ENCODE measurements around the gene EBLN2.

Gene EBLN2

DNA sequence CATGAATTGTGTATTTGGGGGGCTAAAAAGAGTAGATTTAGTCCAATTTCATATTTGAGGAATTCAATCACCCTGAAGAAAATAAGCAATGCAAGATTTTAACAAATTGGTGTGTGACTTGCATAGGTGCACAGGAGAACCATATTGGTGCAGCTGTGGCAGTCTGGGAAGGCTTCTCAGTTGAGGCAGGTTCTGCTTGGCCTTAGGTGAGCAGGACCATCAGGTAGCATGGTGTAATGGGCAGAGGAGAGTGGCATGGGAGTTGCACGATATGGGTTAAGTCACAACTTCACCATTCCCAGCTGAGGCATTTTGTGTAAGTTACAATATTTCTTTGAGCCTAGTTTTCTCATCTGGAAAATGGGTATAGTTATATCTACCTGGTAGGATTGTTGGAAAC lies 10.5 kb downstream of the EBLN2 start:
- TF ChIP-seq ZFX (IDR thresholded peaks at IDR 0.05; ENCODE audit: borderline replicate concordance) = no peak
- H3K27ac ChIP-seq = no peak overlapping the region

- no peak for TF ChIP-seq ZFX (IDR thresholded peaks at IDR 0.05; ENCODE audit: borderline replicate concordance)
- TF ChIP-seq CTCF (IDR thresholded peaks at IDR 0.05) = no peak
- H3K27ac ChIP-seq = no peak overlapping the region
Measured at GRCh38 chr3:73072634-73073033, 11.2 kb downstream of the EBLN2 start.

GRCh38 chr3:73073091-73073707 lies 11.7 kb downstream of the EBLN2 start:
- TF ChIP-seq ZFX (IDR thresholded peaks at IDR 0.05; ENCODE audit: borderline replicate concordance) = no peak
- TF ChIP-seq CTCF (IDR thresholded peaks at IDR 0.05) = no peak
- H3K27ac ChIP-seq = no peak overlapping the region

GRCh38 chr3:73074781-73075180 lies 13.3 kb downstream of the EBLN2 start:
- TF ChIP-seq CTCF (IDR thresholded peaks at IDR 0.05) (no peak), ZFX (IDR thresholded peaks at IDR 0.05; ENCODE audit: borderline replicate concordance) (no peak)
- no peak overlapping the region for H3K27ac ChIP-seq

DNA sequence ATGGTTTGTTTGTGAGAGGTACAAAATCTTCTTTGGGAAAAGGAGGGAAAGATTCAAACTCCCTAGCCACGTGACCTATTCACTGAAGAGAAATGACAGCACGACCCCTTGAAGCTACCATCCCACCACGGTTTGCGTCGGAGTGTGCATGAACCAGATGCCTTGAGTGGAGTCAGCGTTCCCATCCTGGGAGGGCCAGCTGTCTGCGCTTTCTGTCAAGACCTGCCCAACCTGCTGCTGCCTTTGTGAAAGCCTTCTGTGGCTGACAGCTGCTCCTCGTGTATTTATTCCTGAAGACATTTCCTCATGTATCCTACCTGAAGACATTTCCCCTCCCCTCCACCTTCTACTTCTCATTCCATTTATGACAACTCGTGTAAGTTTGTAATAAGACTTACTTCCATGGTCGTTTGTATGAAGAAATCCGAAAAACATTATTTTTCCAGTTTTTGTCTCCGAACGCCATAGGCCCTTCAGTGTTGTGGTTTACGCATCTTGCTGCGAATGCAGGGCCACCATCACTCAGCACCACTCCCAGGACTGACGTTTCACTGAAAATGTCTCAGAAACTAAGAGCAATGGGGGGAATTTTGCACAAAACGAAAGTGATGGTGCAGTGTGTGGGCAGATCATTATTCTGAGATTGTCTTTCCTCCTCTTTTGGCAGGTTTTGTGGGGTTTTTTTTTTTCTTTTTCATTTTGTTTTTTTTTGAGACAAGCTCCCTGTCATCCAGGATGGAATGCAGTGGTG lies 18.9 kb downstream of the EBLN2 start:
- no peak overlapping the region for H3K27ac ChIP-seq
- TF ChIP-seq CTCF (IDR thresholded peaks at IDR 0.05) (no peak), ZFX (IDR thresholded peaks at IDR 0.05; ENCODE audit: borderline replicate concordance) (no peak)

GRCh38 chr3:73081140-73081539 lies 19.7 kb downstream of the EBLN2 start:
- H3K27ac ChIP-seq = no peak overlapping the region
- TF ChIP-seq ZFX (IDR thresholded peaks at IDR 0.05; ENCODE audit: borderline replicate concordance) (no peak), CTCF (IDR thresholded peaks at IDR 0.05) (no peak)

DNA sequence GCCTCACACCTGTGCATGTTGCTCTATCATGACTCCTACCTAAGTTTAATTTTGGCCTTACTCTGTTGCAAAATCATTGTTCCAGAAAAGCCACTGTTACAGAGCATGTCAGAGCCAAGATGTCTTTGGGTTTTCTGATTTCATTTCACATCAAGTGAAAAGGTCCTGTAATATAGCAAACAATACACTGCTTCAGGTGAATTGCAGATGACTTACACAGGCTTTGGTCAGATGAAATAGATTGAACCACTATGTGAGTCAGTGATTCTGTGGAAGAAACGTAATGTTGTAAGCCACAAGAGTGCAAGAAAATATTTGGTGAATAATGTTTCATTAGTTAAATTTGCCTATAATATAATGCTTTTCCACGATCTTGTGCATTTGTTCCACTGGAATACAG lies 22.7 kb downstream of the EBLN2 start:
- TF ChIP-seq CTCF (IDR thresholded peaks at IDR 0.05) (no peak), ZFX (IDR thresholded peaks at IDR 0.05; ENCODE audit: borderline replicate concordance) (no peak)
- no peak overlapping the region for H3K27ac ChIP-seq

Measured in 22Rv1 (cell line).